HUDEP-2 (cell line): ENCODE results near the gene NAA15.

Experiments
- DNase-seq, 76 experiments: peaks; one replicate each; lab custom pipeline; 2025; ENCODE audit not compliant: unreplicated experiment in 76 of 76; lab: John Stamatoyannopoulos, UW

Gene NAA15

DNA sequence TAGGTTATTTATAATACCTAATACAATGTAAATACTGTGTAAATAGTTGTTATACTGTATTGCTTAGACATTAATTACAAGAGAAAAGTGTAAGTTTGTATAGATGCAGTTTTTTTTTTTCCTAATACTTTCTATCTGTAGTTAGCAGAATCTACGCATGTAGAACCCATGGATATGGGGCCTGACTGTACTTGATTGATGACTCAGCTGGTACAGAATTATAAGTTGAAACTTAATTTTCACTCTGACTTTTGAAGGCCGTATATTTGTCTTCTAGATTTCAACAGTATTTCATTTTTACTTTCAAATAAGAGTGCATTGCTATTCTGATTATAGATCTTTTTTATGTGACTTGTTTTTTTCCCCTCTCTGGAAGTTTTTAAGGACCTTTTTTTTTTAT is 31.7 kb downstream of the NAA15 start:
- no peak for DNase-seq

GRCh38 chr4:139337612-139338011 is 36.3 kb downstream of the NAA15 start:
- peak in 5 of 76 experiments; percentile 2 to 26 (median 14) for DNase-seq

- DNase-seq, result no peak
These were observed 60.0 kb downstream of the NAA15 start for GRCh38 chr4:139361301-139361700.

DNA sequence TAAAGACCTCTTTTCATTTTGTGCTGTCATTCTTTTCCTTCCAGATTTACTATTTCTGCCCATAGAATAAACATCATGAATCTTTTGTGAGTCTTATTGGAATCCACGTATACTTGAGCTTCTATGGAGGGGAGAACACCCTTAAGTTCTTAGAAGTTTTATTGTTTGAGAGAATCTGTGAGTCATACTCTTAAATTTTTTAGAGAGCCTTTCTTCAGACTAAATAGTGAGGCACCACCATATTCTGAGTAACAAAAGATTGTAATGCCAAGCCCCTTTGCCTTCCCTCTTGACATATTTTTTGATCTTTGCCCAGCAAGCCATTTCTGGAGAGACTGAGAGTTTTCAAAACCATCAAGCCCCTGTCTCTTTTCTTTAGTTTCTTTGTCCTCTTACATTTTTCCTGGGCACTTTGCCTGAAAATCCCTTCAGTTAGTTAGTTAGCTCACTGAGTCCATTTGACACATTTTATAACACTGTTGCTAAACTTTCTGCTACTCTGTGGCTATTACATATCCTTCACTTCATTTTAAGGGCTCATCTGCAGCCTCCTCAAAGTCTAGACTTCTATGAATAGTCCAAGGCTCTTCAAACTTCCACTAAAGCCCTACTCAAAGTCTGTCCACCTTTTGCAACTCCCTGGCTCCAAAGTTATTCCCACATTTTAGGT is 66.3 kb downstream of the NAA15 start:
- DNase-seq, result no peak

- no peak for DNase-seq
These were observed 67.7 kb downstream of the NAA15 start for GRCh38 chr4:139368998-139369397.

DNA sequence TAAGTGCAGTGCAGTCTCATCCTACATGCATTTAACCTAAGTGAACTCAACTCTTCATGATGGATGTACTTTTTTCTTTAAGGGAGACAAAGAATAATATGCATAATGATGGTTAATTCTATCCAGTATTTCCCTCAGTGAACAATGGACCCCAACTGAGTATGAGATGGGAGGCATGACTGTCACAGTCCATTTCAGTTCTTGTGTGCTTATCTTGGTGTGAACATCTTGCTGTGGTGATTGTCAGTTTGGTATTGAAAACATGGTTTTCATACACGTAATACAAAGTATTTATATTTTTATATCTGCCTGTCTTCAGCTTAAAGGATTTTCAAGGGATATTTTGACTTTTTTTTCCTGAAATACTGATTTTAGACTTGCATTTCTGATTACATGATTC is 72.9 kb downstream of the NAA15 start:
- DNase-seq, result peak in 12 of 76 experiments; percentile 1 to 40 (median 10)

- DNase-seq, result no peak
These were observed 85.1 kb downstream of the NAA15 start for GRCh38 chr4:139386421-139386820.

GRCh38 chr4:139389102-139389501 is 87.8 kb downstream of the NAA15 start:
- no peak for DNase-seq

DNA sequence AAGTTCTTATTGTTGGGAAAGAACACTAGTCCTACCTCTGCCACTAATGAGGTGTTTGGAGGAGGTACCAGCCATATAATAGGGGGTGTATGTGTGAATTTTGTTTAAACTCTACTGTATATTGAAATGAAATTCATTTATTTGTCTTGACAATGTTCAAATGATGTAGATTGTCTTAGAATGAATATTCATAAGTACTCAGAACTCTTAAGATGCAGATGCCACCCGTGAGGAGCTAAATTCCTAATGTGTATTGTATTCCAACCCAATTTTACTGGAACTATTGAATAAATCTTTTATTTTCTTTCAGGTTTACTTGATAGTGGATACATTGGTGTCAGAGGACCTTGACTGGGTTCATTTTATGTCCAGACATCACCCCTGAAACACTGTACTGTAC is 88.7 kb downstream of the NAA15 start:
- DNase-seq, result no peak

GRCh38 chr4:139391731-139392130 is 90.4 kb downstream of the NAA15 start:
- no peak for DNase-seq

- DNase-seq, result no peak
These were observed 91.5 kb downstream of the NAA15 start for GRCh38 chr4:139392797-139393196.

GRCh38 chr4:139401368-139401767 is 100.1 kb downstream of the NAA15 start:
- DNase-seq, result no peak

GRCh38 chr4:139402436-139402835 is 101.1 kb downstream of the NAA15 start:
- no peak for DNase-seq

- peak in 1 of 76 experiments; percentile 11 for DNase-seq
These were observed 102.2 kb downstream of the NAA15 start for GRCh38 chr4:139403462-139403861.

- DNase-seq, result no peak
These were observed 109.0 kb downstream of the NAA15 start for GRCh38 chr4:139410312-139410711.

- peak in 1 of 76 experiments; percentile 19 for DNase-seq
These were observed 113.4 kb downstream of the NAA15 start for GRCh38 chr4:139414671-139415210.

DNA sequence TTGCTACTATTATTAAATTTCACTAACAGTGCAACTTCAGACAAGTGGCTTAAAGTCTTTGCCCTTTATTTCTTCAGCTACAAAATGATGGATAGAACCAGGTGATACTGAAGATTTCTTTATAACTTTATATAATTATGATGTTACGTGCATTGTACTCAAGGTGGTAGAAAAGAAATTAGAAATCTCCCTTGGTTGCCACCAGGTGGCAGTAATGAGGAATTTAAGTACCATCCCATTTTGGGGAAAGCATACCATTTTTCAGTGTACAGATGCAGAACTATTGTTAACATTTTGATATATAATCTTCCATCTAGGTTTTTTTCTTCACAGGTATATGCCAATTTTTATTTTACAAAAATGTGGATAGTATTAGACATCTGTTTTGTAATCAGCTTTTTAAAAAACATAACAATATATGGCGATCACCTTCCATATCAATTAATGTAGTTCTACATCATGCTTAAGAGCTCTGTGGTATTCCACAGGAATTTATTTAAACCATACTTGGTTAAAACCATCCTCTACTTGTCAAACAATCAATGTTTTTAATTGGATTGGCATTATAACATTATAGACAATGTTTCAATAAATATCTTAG is 114.9 kb downstream of the NAA15 start:
- DNase-seq, result peak in 23 of 76 experiments; percentile 2 to 47 (median 21)

DNA sequence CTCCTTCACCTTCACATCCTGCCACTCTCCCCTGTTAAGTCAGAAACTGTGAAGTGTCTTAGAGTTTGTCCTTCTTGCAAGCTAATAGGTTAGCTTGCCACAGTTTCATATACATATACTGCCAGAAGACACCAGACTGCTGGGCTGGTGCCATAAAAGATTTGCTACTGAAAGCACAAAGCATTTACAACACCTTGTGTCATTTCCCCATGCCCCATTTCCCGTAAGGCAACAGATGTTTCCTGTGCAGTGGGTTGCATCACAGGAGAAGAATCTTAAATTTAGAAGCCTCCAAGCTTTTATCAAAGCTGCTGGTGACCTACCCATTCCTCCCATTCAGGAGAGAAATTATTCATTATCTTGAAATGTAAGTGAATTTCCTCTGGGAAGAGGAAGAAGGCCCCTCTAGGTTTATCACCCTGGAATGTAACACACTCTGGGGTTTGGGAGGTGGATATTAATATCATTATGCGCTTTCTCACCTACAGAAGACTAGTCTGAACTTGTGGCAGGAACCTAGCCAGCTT is 118.1 kb downstream of the NAA15 start:
- DNase-seq, result no peak

DNA sequence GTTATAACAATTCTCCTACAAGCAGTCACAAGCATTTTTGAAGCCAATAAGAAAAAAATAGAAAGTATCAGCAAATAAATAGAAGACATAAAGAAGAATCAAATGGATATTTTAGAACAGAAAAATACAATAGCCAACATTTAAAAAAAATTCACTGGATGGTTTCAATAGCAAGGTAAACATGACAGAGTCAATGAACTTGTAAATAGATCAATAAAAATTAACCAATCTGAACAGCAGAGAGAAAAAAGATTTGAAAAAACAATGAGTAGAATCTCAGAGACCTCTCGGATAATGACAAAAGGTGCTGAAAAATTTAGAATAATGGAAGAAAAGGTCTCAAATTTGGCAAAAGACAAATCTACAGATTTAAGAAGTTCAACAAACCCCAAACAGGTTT is 119.3 kb downstream of the NAA15 start:
- no peak for DNase-seq

DNA sequence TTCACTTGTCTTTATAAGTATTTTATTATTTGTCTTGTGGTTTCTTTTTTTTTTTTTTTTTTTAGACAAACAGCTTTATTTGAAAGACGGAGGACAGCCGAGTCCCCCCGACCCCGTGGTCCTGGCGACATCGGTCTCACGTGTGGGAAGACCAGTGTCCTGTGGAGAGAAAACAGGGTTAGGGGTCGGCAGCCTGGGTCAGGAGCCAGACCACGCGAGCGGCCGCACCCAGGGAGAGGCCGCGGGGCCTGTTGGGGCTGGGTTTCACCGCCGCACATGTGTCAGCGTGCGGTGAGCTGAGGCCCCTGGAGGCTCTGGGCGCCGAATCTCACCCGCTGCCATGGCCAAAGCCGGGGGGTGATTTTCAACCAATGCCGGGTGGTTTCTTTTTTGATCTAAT is 134.8 kb downstream of the NAA15 start:
- no peak for DNase-seq

DNA sequence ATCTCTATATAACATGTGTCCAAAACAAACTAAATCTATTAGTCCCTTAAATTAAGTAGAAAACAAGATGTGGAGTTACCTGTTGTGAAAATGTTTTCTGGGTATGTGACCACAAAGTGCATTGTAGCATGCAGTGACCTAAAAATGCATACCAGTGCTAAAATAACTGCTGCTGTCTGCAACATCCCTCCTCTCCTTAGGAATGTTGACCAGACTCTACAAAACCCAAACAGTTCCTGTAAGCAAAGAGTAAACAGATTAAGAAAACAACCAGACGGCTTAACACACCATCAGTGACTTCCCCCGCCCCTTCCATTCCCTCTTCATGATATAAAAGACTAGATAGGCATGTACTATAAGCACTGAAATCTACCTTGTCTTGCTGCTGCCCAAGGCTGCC is 136.8 kb downstream of the NAA15 start:
- no peak for DNase-seq

- no peak for DNase-seq
These were observed 139.7 kb downstream of the NAA15 start for GRCh38 chr4:139441029-139441428.
